ENCODE results near the gene SLF2. TPM values are rescaled to one million over a fixed set of nuclear protein-coding genes. Genes with fewer than 3 reads are reported as not detected.
A peak's percentile ranks its signal among the peaks of the same experiment; 100 is the strongest.

SLF2 gene
- total RNA-seq, 1 donor from 2014 or later = 22.0 TPM

- peak overlapping the region; percentile 93 for H3K4me3 ChIP-seq (ENCODE audit: low read depth, low read length)
- no peak for TF ChIP-seq CTCF (conservative IDR thresholded peaks at IDR 0.05; ENCODE audit: low read depth, low read length)
- no peak for DNase-seq (ENCODE audit: low read depth)
These were observed 654 bp upstream of the SLF2 start for GRCh38 chr10:100912013-100912604.

GRCh38 chr10:100913470-100913865 is 705 bp downstream of the SLF2 start:
- DNase-seq (ENCODE audit: low read depth) = no peak
- no peak for TF ChIP-seq CTCF (conservative IDR thresholded peaks at IDR 0.05; ENCODE audit: low read depth, low read length)
- H3K4me3 ChIP-seq (ENCODE audit: low read depth, low read length) = peak overlapping the region; percentile 93

DNA sequence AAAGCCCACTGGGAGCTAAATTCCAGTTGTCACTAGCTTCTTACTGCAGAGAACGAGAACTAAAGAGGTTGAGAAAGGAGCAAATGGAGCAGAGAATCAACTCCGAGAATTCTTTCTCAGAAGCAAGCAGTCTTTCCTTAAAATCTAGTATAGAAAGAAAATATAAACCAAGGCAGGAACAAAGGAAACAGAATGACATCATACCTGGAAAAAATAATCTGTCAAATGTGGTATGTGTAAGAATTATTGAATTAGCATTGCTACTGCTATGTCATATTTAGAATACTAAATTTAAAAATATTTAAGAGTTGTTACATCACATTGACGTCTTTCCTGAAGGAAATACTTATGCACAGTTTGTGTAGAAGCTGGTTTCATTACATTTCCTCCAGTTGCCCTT is 4.3 kb downstream of the SLF2 start:
- H3K4me3 ChIP-seq (ENCODE audit: low read depth, low read length) = no peak overlapping the region
- no peak for TF ChIP-seq CTCF (conservative IDR thresholded peaks at IDR 0.05; ENCODE audit: low read depth, low read length)
- DNase-seq (ENCODE audit: low read depth) = no peak

DNA sequence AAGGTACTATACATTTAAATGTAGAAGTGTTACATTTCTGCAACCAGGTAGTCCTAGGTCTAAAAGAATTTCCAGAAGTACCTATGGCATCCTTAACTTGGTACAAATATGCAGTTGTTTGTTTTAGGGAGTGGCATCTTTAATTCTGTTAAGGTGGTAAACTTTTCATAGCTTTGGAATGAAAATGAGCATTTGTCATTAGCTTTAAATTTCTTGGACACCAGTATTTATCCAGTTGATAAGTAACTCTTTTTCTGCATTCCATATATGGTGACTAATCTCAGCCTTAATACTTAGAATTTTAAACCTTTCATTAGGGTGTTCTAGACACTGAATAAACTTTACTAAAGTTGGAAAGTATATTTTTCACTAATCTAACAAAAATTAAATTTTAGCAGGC is 10.8 kb downstream of the SLF2 start:
- TF ChIP-seq CTCF (conservative IDR thresholded peaks at IDR 0.05; ENCODE audit: low read depth, low read length) = no peak
- no peak for DNase-seq (ENCODE audit: low read depth)
- no peak overlapping the region for H3K4me3 ChIP-seq (ENCODE audit: low read depth, low read length)

DNA sequence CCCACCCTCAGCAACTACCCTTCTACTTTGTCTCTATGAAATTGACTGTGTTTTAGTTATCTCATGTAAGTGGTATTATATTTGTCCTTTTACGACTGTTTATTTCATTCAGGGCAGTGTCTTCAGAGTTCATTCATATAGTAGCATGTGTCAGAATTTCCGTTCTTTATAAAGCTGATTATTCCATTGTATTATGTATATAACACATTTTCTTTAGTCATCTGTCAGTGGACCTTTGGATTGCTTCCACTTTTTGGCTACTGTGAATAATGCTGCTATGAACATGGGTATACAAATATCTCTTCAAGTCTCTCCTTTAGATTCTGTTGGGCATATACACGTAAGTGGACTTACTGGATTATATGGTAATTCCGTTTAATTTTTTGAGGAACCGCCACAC is 14.5 kb downstream of the SLF2 start:
- H3K4me3 ChIP-seq (ENCODE audit: low read depth, low read length) = no peak overlapping the region
- TF ChIP-seq CTCF (conservative IDR thresholded peaks at IDR 0.05; ENCODE audit: low read depth, low read length) = no peak
- no peak for DNase-seq (ENCODE audit: low read depth)

DNA sequence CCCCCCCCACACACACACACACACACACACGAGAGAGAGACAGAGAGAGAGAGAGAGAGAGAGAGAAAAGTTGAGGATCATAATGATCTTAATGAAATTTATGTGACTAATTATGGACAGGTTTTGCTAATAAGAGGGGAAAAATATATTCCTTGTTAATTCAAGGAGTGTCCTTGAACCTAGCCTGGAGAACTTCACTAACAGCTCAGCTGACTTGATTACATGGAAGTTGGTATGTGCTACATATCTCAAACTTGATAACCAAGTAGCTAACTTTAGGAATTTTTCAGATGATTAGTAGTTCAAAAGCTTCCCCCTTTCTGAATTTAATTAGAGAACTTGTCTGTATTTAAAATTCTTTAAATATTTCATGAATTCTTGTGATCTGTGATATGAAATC is 15.3 kb downstream of the SLF2 start:
- H3K4me3 ChIP-seq (ENCODE audit: low read depth, low read length) = no peak overlapping the region
- TF ChIP-seq CTCF (conservative IDR thresholded peaks at IDR 0.05; ENCODE audit: low read depth, low read length) = no peak
- no peak for DNase-seq (ENCODE audit: low read depth)

- peak; percentile 22 for TF ChIP-seq CTCF (conservative IDR thresholded peaks at IDR 0.05; ENCODE audit: low read depth, low read length)
- DNase-seq (ENCODE audit: low read depth) = no peak
These were observed 17.6 kb downstream of the SLF2 start for GRCh38 chr10:100930368-100930767.

More at GRCh38 chr10:100930368-100930767, 17.6 kb downstream of the SLF2 start:
- no peak overlapping the region for H3K4me3 ChIP-seq (ENCODE audit: low read depth, low read length)

All from epithelial cell of proximal tubule (primary cell).